SIG-M5 treated with dmso at 0.1 percent for 504 hours (cell line): Measurements from ENCODE around the gene RARG.
A peak's percentile ranks its signal among the peaks of the same experiment; 100 is the strongest.

Experiments used
- DNase-seq: peaks from one replicate; lab custom pipeline; 2025; ENCODE audit not compliant: unreplicated experiment; lab: John Stamatoyannopoulos, UW

RARG gene

GRCh38 chr12:53245286-53245685 lies 13.3 kb upstream of the RARG start:
- no peak for DNase-seq

- peak; percentile 44 for DNase-seq
Measured at GRCh38 chr12:53244337-53244736, 12.3 kb upstream of the RARG start.

GRCh38 chr12:53241623-53242412 lies 9.8 kb upstream of the RARG start:
- no peak for DNase-seq

GRCh38 chr12:53239643-53240258 lies 7.7 kb upstream of the RARG start:
- DNase-seq, result no peak

- DNase-seq, result no peak
Measured at GRCh38 chr12:53236443-53237111, 4.6 kb upstream of the RARG start.

- DNase-seq, result no peak
Measured at GRCh38 chr12:53235742-53236442, 3.9 kb upstream of the RARG start.

- no peak for DNase-seq
Measured at GRCh38 chr12:53235164-53235563, 3.2 kb upstream of the RARG start.

- no peak for DNase-seq
Measured at GRCh38 chr12:53234271-53234914, 2.4 kb upstream of the RARG start.

GRCh38 chr12:53233671-53234121 lies 1.7 kb upstream of the RARG start:
- no peak for DNase-seq

GRCh38 chr12:53232646-53233461 lies 845 bp upstream of the RARG start:
- peak; percentile 62 for DNase-seq

GRCh38 chr12:53231671-53231920 lies 413 bp downstream of the RARG start:
- DNase-seq, result no peak

GRCh38 chr12:53230108-53230845 lies 1.7 kb downstream of the RARG start:
- DNase-seq, result peak; percentile 56

- no peak for DNase-seq
Measured at GRCh38 chr12:53229454-53229853, 2.6 kb downstream of the RARG start.

- no peak for DNase-seq
Measured at GRCh38 chr12:53227836-53228235, 4.2 kb downstream of the RARG start.

- no peak for DNase-seq
Measured at GRCh38 chr12:53227341-53227740, 4.7 kb downstream of the RARG start.

- no peak for DNase-seq
Measured at GRCh38 chr12:53226815-53227214, 5.2 kb downstream of the RARG start.

- DNase-seq, result no peak
Measured at GRCh38 chr12:53225635-53226424, 6.2 kb downstream of the RARG start.

GRCh38 chr12:53224897-53225634 lies 6.9 kb downstream of the RARG start:
- no peak for DNase-seq
